Chondrocyte (in vitro differentiated cells): ENCODE data around the gene ANGPTL8. TPM values are rescaled to one million over a fixed set of nuclear protein-coding genes. Genes with fewer than 3 reads are reported as not detected.

Source experiments
- DNase-seq: peaks from one replicate; pipeline ENCODE4 v3.0.0; 2021; ENCODE audit warnings: mixed read lengths, low spot score
- H3K27ac Mint-ChIP-seq: one replicate; pipeline ENCODE4 v1.8.0; 2021; ENCODE audit warnings: mild to moderate bottlenecking, moderate library complexity, mixed read lengths; ENCODE audit not compliant: unreplicated experiment
- H3K27me3 Mint-ChIP-seq: 2 replicates; pipeline ENCODE4 v1.8.0; 2021; ENCODE audit warnings: low read depth, mixed read lengths
- H3K36me3 Mint-ChIP-seq: 2 replicates; pipeline ENCODE4 v1.8.0; 2021; ENCODE audit warnings: low read depth, mixed read lengths
- H3K4me1 Mint-ChIP-seq: 2 replicates; pipeline ENCODE4 v1.8.0; 2021; ENCODE audit warnings: low read depth, mild to moderate bottlenecking, mixed read lengths
- H3K4me3 Mint-ChIP-seq: one replicate; pipeline ENCODE4 v1.8.0; 2021; ENCODE audit warnings: mild to moderate bottlenecking, moderate library complexity, mixed read lengths; ENCODE audit not compliant: unreplicated experiment
- H3K9me3 Mint-ChIP-seq: 2 replicates; pipeline ENCODE4 v1.8.0; 2021; ENCODE audit warnings: low read depth, mixed read lengths
- CTCF ChIP-seq: fragments of 200-600 bp; sonication (generic); IDR thresholded peaks from 2 replicates; pipeline ENCODE4 v1.5.0; 2021; ENCODE audit warnings: antibody characterized with exemption, mild to moderate bottlenecking, moderate library complexity
- total RNA-seq: library from RNA; stranded (reverse); gene quantifications from 3 replicates; pipeline ENCODE4 v1.2.1, GENCODE V29; 2021

ANGPTL8 gene
- total RNA-seq, 1 donor from 2014 or later: not detected

GRCh38 chr19:11224429-11224828, 15.0 kb upstream of the ANGPTL8 start:
- Mint-ChIP-seq H3K36me3 (peaks cover 31% of the 10 kb centered on the region), H3K9me3 (peaks cover 20% of the 10 kb centered on the region), H3K4me1 (no peaks in the 10 kb centered on the region), H3K27ac (no peak overlapping the region), H3K27me3 (no peaks in the 10 kb centered on the region), H3K4me3 (no peak overlapping the region)
- no peak for DNase-seq
- no peak for TF ChIP-seq CTCF

GRCh38 chr19:11225172-11225571, 14.2 kb upstream of the ANGPTL8 start:
- no peaks in the 10 kb centered on the region for H3K4me1 Mint-ChIP-seq
- no peak for DNase-seq
- H3K4me3 Mint-ChIP-seq: no peak overlapping the region
- peaks cover 32% of the 10 kb centered on the region for H3K36me3 Mint-ChIP-seq
- H3K27me3 Mint-ChIP-seq: no peaks in the 10 kb centered on the region
- H3K27ac Mint-ChIP-seq: no peak overlapping the region
- H3K9me3 Mint-ChIP-seq: peaks cover 20% of the 10 kb centered on the region
- TF ChIP-seq CTCF: no peak

- Mint-ChIP-seq H3K27ac (no peak overlapping the region), H3K4me3 (no peak overlapping the region), H3K9me3 (peaks cover 15% of the 10 kb centered on the region), H3K36me3 (peaks cover 31% of the 10 kb centered on the region), H3K4me1 (no peaks in the 10 kb centered on the region), H3K27me3 (no peaks in the 10 kb centered on the region)
- DNase-seq: no peak
- TF ChIP-seq CTCF: no peak
These were observed 13.6 kb upstream of the ANGPTL8 start for GRCh38 chr19:11225815-11226214.

- Mint-ChIP-seq H3K27me3 (no peaks in the 10 kb centered on the region), H3K4me1 (no peaks in the 10 kb centered on the region), H3K9me3 (peaks cover 6% of the 10 kb centered on the region), H3K27ac (no peak overlapping the region), H3K36me3 (peaks cover 22% of the 10 kb centered on the region), H3K4me3 (no peak overlapping the region)
- TF ChIP-seq CTCF: no peak
- DNase-seq: no peak
These were observed 12.7 kb upstream of the ANGPTL8 start for GRCh38 chr19:11226716-11227166.

- peak; percentile 40 for TF ChIP-seq CTCF
- peaks cover 18% of the 10 kb centered on the region for H3K36me3 Mint-ChIP-seq
- H3K9me3 Mint-ChIP-seq: peaks cover 1% of the 10 kb centered on the region
- H3K27ac Mint-ChIP-seq: no peak overlapping the region
- DNase-seq: no peak
- H3K27me3 Mint-ChIP-seq: no peaks in the 10 kb centered on the region
- no peaks in the 10 kb centered on the region for H3K4me1 Mint-ChIP-seq
- no peak overlapping the region for H3K4me3 Mint-ChIP-seq
These were observed 12.1 kb upstream of the ANGPTL8 start for GRCh38 chr19:11227195-11227886.
